Adrenal gland (tissue), 5 donors: Measurements from ENCODE around the gene ACP4.

Source experiments
- POLR2A ChIP-seq, 2 donors: fragments of 450-650 bp; IDR thresholded peaks; one replicate each; pipeline ENCODE4 v1.6.1; 2017; ENCODE audit warnings: antibody characterized with exemption in 2 of 2, mild to moderate bottlenecking in 2 of 2, moderate library complexity in 1 of 2
- TF ChIP-seq, protein P1 (sequence below), 6 experiments: fragments of 450-650 bp in 4 of 6; fragments of 200-600 bp in 2 of 6; sonication (generic) in 1 of 6; IDR thresholded peaks; 1 replicate in 5 of 6; 2 replicates in 1 of 6; pipeline versions ENCODE4 v1.5.1 to v1.8.0; 2016 to 2021; ENCODE audit warnings: antibody characterized with exemption in 6 of 6, mild to moderate bottlenecking in 2 of 6, moderate library complexity in 1 of 6
- donor health status: DM: no; HTN: no; CAD: no.

DNA sequence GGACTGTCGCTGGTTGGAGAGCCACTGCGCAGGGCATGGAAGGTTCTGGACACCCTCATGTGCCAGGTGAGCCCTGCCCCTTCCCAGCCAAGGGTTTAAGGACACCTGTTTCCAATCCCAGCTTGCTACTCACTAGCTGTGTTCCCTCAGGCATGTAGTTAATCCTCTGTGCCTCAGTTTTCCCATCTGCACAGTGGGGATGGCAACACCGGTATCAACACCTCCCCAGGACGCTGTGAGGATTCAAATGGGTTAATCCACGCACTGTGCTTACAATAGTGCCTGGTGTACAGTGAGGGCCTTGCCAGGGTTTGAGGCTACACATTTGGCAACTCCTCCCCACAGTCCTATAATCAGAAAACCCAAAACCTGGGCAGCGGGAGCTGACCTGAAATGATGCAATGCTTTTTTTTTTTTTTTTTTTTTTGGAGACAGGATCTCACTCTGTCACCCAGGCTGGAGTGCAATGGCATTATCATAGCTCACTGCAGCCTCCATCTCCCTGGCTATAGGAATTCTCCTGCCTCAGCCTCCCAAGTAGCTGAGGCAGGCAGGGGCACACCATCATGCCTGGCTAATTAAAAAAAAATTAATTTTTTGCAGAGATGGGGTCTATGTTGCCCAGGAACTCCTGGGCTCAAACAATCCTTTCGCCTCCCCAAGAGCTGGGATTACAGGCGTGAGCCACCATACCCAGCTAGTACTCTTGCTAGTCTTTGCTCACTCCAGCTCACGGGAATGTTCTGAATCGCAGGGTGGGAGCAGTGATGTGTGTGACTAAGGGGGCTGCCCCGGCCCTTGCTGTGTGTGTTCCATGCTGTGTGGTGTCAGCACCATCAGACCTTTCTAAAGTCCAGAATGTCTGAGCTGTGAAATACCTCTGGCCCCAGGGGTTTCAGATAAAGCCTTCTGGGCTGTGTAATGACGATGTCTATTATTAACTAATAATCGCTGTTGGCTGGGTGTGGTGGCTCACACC, 2.3 kb downstream of the ACP4 start:
- TF ChIP-seq, protein P1, sequence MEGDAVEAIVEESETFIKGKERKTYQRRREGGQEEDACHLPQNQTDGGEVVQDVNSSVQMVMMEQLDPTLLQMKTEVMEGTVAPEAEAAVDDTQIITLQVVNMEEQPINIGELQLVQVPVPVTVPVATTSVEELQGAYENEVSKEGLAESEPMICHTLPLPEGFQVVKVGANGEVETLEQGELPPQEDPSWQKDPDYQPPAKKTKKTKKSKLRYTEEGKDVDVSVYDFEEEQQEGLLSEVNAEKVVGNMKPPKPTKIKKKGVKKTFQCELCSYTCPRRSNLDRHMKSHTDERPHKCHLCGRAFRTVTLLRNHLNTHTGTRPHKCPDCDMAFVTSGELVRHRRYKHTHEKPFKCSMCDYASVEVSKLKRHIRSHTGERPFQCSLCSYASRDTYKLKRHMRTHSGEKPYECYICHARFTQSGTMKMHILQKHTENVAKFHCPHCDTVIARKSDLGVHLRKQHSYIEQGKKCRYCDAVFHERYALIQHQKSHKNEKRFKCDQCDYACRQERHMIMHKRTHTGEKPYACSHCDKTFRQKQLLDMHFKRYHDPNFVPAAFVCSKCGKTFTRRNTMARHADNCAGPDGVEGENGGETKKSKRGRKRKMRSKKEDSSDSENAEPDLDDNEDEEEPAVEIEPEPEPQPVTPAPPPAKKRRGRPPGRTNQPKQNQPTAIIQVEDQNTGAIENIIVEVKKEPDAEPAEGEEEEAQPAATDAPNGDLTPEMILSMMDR (IDR thresholded peaks at IDR 0.05): no peak
- TF ChIP-seq POLR2A (IDR thresholded peaks at IDR 0.05): no peak
